ENCODE measurements around the gene PTEN.

Gene PTEN

DNA sequence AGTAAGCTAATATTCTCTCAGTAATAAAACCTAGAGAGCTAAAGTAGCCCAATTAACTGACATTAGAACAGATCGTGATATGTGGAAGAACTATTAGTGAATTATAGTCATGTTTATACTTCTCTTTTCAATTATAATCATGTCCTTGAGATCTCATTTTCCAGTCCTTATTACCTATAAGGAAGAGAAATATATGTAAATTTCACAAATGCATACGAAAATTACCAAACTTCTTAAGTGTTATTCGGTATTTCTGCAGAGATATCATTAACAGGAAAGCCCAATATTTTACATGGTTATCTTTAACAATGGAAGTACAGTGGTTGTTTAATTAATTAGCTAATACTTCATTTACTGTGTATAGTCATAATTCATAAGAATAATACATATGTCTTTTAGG, 110.7 kb downstream of the PTEN start:
- DNase-seq (ENCODE audit: low read depth, low spot score): no peak

GRCh38 chr10:87974769-87975168, 111.3 kb downstream of the PTEN start:
- no peak for DNase-seq (ENCODE audit: low read depth, low spot score)

GRCh38 chr10:87976101-87976743, 112.8 kb downstream of the PTEN start:
- DNase-seq (ENCODE audit: low read depth, low spot score): no peak

DNA sequence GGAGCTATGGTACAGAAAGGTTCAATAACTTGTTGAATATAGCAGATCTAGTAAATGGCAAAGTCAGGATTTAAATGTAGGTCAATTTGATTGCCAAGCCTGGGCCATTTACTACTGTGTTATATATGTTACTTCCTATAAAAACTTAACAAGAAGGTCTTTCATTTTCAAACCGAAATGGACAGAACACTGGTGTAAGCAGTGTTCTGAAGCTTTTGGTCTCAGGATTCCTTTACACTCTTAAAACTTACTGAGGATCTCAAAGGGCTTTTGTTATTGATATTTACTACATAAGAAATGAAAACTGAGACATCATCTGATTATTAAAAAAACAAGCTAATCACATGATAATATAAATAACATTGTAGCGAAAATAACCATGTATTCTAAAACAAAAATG, 114.7 kb downstream of the PTEN start:
- DNase-seq (ENCODE audit: low read depth, low spot score): no peak

- DNase-seq (ENCODE audit: low read depth, low spot score): no peak
Observed at GRCh38 chr10:87979847-87980246, 116.4 kb downstream of the PTEN start.

DNA sequence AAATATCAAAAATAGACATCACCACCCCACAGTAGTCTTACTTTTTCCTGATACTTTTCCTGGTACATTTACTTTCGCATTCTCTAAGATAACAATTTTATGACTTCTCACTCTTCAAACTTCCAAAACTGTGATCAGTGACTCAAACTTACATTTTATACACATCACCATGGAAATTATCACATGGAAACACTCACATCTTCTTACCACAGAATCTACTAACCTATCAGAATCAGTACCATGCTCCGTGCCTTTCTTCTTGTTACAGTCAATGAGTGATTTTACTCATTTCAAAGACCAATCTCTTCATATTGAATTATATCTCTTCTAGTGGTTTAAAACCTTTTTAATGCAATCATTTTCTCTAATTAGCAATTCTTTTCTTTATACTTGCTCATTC, 120.3 kb downstream of the PTEN start:
- no peak for DNase-seq (ENCODE audit: low read depth, low spot score)

GRCh38 chr10:87987206-87987605, 123.8 kb downstream of the PTEN start:
- no peak for DNase-seq (ENCODE audit: low read depth, low spot score)

DNA sequence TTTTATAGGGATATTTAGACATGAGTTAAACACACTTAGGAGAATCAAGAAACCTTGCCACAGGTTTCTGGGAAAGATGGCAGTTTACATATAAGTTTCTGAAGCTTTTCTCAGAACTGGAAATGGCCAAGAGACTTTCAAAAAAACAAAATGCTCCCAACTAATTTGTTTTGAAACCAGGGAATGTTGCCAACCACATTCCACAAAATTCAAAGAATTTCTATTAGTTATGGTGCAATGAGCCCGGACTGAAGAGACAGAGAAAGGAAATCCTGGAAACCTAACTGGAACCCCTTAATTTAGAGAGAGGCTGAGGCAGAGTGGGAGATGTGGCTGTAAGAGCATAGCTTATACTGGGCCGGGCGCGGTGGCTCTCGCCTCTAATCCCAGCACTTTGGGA, 128.5 kb downstream of the PTEN start:
- no peak for DNase-seq (ENCODE audit: low read depth, low spot score)

- DNase-seq (ENCODE audit: low read depth, low spot score): no peak
Observed at GRCh38 chr10:88004451-88004850, 141.0 kb downstream of the PTEN start.

- no peak for DNase-seq (ENCODE audit: low read depth, low spot score)
Observed at GRCh38 chr10:88006261-88006660, 142.8 kb downstream of the PTEN start.

- DNase-seq (ENCODE audit: low read depth, low spot score): no peak
Observed at GRCh38 chr10:88008866-88009470, 145.5 kb downstream of the PTEN start.

GRCh38 chr10:88012641-88013040, 149.2 kb downstream of the PTEN start:
- DNase-seq (ENCODE audit: low read depth, low spot score): no peak

GRCh38 chr10:88017781-88018180, 154.4 kb downstream of the PTEN start:
- DNase-seq (ENCODE audit: low read depth, low spot score): no peak

DNA sequence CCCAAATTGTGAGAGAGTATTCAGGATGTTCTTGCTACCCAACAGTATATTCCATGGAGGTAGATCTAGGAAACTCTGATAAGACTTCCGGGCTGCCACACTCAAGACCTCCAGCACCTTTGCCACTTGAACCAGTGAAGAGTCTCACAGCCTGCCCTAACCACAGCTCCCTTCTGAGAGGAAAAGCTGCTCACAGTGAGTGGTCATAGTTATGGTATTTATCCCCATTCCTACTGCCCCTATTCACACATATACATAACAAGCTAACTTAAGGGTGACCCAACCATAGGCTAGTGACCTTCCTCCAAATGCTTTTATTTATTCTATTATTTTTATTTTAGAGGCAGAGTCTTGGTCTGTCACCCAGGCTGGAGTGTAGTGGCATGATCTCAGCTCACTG, 156.3 kb downstream of the PTEN start:
- DNase-seq (ENCODE audit: low read depth, low spot score): no peak

Data from brain pericyte (primary cell).